HG03571 (cell line): ENCODE data around the gene RNF31.
"Not testable (repeated sequence)": the region's sequence is repeated elsewhere in the genome, so short reads cannot be mapped to it uniquely, and the experiment has no call there.

ENCODE experiments used
- ATAC-seq: cut with Tn5 transposase; IDR thresholded peaks from one replicate; pipeline ENCODE4 v1.9.1; 2021; ENCODE audit not compliant: unreplicated experiment

RNF31 gene

DNA sequence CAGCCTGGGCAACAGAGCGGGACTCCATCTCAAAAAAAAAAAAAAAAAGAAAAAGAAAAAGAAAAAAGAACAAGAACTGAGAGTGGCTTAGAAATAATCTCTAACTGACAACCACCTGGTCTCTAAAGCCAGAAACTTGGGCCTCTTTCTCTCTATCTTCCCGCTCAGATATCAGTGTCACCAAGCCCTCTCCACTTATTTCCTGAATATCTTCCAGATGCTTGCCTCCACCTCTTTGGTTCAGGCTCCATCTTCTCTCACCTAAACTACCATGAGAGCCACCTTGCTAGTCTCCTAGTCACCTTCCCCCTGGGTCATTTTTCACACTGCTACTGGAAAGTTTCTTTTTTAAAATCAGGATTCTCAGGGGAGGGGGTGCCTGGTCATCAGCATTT is 49.8 kb downstream of the RNF31 start:
- ATAC-seq, result no peak

DNA sequence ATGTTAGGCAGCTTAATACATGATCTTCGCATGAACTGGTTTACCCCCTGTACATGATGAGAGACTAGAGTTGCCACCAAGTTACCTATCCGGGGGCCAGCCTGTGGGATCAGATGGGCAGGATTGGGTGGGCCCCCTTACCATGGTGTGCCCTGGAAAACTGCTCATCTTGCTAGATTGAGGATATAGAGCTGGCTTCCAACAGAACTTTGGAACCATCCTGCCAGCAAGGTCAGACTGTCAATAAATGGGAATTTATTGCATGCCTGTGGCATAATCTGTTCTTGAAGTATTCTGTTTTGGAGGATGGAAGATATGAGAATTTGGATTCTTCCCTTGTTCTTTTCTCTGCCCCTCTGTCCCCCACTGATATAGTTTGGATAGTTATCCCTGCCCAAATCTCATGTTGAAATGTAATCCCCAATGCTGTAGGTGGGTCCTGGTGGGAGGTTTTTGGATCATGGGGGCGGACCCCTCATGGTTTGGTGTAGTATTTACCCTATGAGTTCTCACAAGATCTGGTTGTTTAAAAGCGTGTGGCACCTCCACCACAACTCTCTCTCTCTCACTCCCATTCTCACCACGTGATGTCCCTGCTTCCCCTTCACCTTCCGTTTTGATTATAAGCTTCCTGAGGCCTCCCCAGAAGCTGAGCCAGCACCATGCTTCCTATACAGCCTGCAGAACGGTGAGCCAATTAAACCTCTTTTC is 51.7 kb downstream of the RNF31 start:
- no peak for ATAC-seq

DNA sequence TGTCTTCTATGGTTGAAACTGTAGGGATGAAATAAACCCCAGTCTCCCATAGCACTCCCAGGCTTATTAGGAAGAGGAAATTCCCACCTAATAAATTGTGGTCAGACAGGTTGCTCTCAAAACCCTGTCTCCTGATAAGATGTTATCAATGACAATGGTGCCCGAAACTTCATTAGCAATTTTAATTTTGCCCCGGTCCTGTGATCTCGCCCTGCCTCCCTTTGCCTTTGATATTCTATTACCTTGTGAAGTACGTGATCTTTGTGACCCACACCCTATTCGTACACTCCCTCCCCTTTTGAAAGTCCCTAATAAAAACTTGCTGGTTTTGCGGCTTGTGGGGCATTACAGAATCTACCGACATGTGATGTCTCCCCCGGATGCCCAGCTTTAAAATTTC is 55.2 kb downstream of the RNF31 start:
- not testable (repeated sequence) for ATAC-seq

- ATAC-seq, result not testable (repeated sequence)
These were observed 56.1 kb downstream of the RNF31 start for GRCh38 chr14:24203249-24203886.

- ATAC-seq, result no peak
These were observed 57.2 kb downstream of the RNF31 start for GRCh38 chr14:24204163-24205146.

GRCh38 chr14:24206260-24207103 is 59.2 kb downstream of the RNF31 start:
- no peak for ATAC-seq

DNA sequence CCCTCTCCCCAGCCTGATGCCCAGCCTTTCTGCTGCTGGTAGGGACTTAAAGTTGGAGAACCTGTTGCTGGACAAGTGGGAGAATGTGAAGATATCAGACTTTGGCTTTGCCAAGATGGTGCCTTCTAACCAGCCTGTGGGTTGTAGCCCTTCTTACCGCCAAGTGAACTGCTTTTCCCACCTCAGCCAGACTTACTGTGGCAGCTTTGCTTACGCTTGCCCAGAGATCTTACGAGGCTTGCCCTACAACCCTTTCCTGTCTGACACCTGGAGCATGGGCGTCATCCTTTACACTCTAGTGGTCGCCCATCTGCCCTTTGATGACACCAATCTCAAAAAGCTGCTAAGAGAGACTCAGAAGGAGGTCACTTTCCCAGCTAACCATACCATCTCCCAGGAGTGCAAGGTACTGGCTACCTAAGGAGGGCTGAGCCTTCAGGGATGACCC is 59.8 kb downstream of the RNF31 start:
- no peak for ATAC-seq

DNA sequence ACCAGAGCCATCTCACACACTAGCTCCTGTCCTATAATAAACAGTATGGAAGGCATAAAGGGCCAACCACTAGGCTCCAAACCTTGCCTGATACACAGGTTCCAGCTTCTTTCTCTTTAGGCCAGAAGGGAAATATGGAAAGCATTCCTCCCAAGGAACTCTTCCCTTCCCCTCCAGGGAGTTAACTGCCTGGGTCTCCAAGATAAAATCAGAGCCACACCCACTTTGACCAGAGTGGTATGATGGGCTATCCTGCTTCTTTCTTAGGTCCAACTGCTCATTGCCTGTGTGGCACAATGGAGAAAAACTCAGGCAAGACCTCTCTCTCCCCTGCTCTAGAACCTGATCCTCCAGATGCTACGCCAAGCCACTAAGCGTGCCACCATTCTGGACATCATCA is 60.3 kb downstream of the RNF31 start:
- ATAC-seq, result no peak
